CD4-positive, alpha-beta T cell treated with Interleukin-12 subunit alpha and Interleukin-12 subunit beta, for 1 hour (primary cell): ENCODE measurements around the gene GPM6B.

Experiments
- DNase-seq: peaks from one replicate; pipeline ENCODE4 v3.0.0-alpha.2; 2020

The GPM6B gene, protein sequence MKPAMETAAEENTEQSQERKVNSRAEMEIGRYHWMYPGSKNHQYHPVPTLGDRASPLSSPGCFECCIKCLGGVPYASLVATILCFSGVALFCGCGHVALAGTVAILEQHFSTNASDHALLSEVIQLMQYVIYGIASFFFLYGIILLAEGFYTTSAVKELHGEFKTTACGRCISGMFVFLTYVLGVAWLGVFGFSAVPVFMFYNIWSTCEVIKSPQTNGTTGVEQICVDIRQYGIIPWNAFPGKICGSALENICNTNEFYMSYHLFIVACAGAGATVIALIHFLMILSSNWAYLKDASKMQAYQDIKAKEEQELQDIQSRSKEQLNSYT

GRCh38 chrX:13816643-13817627 is at the start of gene GPM6B:
GPM6B (minus strand) TSS chrX:13817093; CDS start chrX:13816904, 189 bp downstream.
- DNase-seq = no peak

- DNase-seq = no peak
These were observed 47.4 kb upstream of the GPM6B start for GRCh38 chrX:13864264-13864663.

GRCh38 chrX:13863324-13863723 is 46.4 kb upstream of the GPM6B start:
- DNase-seq = no peak

DNA sequence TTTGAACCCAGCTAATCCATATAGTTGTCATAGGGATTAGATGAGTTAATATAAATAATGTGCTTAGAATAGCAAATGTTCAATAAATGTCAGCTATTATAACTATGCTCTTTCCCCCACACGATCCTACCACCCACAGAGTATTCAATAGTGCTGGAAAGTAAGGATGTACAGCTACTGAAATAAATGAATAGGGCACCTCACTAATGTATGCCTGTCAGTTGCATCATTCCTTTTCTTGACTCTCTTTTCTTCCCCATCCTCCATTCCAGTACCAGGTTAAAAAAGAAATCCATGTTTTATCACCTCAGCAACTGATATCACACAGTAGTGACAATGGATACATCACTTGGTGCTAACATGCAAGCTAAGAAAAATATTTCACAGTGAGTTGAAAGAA is 42.8 kb upstream of the GPM6B start:
- DNase-seq = no peak

GRCh38 chrX:13857804-13858203 is 40.9 kb upstream of the GPM6B start:
- DNase-seq = no peak

- no peak for DNase-seq
These were observed 39.0 kb upstream of the GPM6B start for GRCh38 chrX:13855689-13856450.

- no peak for DNase-seq
These were observed 37.1 kb upstream of the GPM6B start for GRCh38 chrX:13854003-13854402.

GRCh38 chrX:13852001-13852695 is 35.3 kb upstream of the GPM6B start:
- DNase-seq = no peak

DNA sequence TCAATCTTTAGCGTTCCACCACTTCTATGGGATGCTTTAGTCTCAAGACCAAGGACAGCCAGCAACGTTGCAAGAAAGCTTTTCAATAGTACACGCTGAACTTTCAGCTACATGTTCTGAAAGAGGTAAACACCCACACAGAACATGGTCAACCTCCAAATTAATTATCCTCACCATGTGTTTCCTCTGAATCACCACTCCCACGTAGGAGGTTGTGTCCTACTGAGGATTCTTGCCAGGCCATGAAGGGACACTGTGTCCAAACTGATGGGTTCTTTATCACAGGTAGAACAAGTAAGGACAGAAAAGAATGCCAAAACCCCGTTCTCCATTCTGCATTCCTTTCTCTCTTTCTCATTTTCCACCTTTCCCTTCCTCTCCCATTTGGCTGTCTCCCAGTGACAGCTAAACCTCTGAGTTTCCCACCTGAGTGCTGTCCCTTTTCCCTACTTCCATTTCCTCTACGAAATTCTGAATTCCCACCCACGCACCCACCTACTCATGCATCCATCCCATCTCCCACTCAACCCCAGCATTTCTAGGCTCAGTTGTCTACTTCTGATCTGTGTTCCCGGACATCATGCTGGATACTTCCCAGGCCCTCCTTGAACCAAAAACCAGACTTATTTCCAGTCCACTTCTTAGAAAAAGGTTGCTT is 29.0 kb upstream of the GPM6B start:
- no peak for DNase-seq

GRCh38 chrX:13843150-13843721 is 26.3 kb upstream of the GPM6B start:
- DNase-seq = no peak

GRCh38 chrX:13840121-13840520 is 23.2 kb upstream of the GPM6B start:
- no peak for DNase-seq

- DNase-seq = no peak
These were observed 20.4 kb upstream of the GPM6B start for GRCh38 chrX:13837290-13837745.

- DNase-seq = no peak
These were observed 19.7 kb upstream of the GPM6B start for GRCh38 chrX:13836575-13836974.

- DNase-seq = no peak
These were observed 18.9 kb upstream of the GPM6B start for GRCh38 chrX:13835825-13836224.

- DNase-seq = no peak
These were observed 17.5 kb upstream of the GPM6B start for GRCh38 chrX:13834355-13834754.

DNA sequence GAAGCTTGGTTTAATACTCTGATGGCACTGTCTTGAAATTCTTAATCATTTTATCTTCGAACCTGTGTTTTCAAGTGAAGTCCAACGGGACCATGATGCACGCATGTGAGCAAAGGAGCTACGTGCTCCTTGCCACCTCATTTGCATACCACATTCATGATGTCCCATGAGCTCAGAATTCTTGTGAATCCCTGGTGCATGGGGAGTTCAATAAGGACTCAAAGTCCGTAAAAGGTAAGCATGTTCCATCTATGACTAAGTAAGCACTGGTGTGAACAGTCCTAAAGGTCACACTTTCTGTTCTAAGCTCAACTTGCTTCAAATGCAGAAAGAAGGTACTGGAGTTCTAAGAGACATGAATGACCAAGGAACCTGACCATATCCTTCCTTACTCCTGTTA is 13.1 kb upstream of the GPM6B start:
- no peak for DNase-seq

DNA sequence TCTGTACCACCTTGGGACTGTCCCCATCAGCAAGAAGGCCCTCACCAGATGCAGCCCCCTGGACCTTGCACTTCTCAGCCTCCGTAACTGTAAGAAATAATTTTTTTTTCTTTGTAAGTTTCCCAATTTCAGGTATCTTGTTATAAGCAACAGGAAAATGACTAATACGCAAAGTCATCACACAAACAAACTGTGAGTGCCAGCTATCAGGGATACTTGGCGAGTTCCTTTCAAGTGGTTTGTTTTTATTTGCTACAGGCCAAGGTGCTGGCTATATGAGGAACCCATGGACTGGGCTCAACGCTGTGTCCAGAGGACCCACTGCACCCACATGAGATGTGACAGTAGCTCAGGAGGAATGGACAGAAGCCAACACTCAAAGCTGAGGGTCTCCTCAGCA is 11.5 kb upstream of the GPM6B start:
- no peak for DNase-seq

DNA sequence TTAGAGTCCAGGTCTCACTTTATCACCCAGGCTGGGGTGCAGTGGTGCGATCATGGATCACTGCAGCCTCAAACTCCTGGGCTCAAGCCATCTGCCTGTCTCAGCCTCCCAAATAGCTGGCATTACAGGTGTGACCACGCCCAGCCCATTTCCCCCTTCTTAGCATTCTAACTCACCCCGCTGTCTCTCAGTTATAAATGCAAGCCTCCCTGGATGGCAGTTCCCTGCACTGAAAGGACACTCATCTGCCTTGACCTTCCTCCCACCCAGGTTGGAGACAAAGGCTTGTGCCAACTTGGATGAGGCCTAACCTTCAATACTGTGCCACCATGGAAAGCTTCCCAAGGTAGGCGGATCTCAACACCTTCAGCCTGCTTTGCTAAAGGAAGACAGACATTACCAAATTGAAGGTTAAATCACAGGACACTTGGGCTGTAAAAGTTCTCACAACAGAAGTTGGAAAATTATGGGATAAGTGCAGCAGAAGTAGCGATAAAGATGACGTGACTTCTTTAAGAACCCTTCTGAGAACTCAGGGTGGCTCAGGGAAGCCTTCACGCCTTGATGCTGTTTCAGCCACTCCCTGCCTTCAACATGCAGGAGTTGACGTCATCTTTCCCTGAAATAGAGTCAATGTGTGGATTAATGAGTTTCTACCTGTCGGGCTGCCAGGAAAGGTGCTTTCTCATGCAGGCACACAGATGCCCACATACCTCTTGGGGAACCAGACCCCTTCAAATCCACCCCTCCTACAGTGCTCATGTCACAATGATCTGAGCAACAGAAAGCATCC is 10.6 kb upstream of the GPM6B start:
- DNase-seq = no peak

- DNase-seq = no peak
These were observed 9.9 kb upstream of the GPM6B start for GRCh38 chrX:13826770-13827169.

DNA sequence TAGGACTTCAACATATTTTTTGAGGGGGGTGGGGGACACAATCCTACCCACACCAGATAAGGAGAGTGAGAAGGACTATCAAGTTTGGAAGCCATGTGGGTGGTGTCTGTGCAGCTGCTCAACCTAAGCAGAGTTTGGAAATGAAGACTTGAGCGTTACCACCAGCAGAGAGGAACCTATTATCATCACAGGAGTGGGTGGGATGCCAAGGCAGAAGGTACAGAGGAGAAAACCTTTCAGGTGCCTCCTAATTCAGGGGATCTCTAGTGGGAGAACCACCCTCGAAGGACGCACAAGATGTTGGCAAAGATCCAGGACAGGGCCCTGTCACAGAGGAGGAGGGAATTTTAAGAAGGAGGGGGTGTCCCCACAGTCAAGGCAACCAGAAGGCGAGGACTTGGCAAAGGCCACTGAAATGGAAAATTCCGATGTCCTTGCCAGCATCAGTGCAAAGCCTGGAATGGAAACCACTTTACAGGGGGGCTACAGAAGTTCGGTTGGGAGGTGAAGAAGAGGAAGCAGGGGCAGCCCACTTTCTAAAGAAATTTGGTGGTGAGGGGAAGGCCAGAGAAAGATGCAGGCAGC is 8.4 kb upstream of the GPM6B start:
- no peak for DNase-seq
